IMR-90 (cell line): ENCODE measurements around the gene A4GNT. TPM values are rescaled to one million over a fixed set of nuclear protein-coding genes. Genes with fewer than 3 reads are reported as not detected.

ENCODE experiments used
- ATAC-seq: fragments of 200-7000 bp; cut with Tn5 transposase; 2 replicates; pipeline ENCODE4 v1.9.1; 2020; ENCODE audit warnings: low read depth, mild to moderate bottlenecking, moderate library complexity
- BruUV-seq: library from RNA; stranded (reverse); fragments of 400-500 nt; replicated peaks from 2 replicates; lab custom pipeline; 2021; lab: Mats Ljungman, UMichigan
- CTCF ChIA-PET: fragments of 300-600 bp; formaldehyde crosslinking; extraction: SDS; loops from one replicate; lab custom pipeline; 2021; ENCODE audit warnings: antibody characterized with exemption; lab: Yijun Ruan, JAX
- POLR2A ChIA-PET: fragments of 300-600 bp; sonication (Branson Sonifier 250); formaldehyde crosslinking; loops from one replicate; lab custom pipeline; 2022; ENCODE audit warnings: antibody characterized with exemption; ENCODE audit not compliant: unreplicated experiment; lab: Charles Lee
- DNase-seq: peaks from one replicate; pipeline ENCODE4 v3.0.0; 2013
- H2AFZ ChIP-seq: replicated peaks from 2 replicates; pipeline ENCODE3; 2013; ENCODE audit warnings: low read length, mild to moderate bottlenecking; ENCODE audit not compliant: poor library complexity
- H2AK5ac ChIP-seq: 2 replicates; pipeline ENCODE4 v1.6.1; 2013; ENCODE audit warnings: low read depth, low read length, inconsistent platforms
- H2AK9ac ChIP-seq: replicated peaks from 2 replicates; pipeline ENCODE3; 2013; ENCODE audit warnings: mild to moderate bottlenecking, low read depth, low read length, moderate library complexity; ENCODE audit not compliant: poor library complexity
- H2BK120ac ChIP-seq: 2 replicates; pipeline ENCODE4 v1.6.1; 2013; ENCODE audit warnings: low read depth, low read length, inconsistent platforms
- H2BK15ac ChIP-seq: 3 replicates; pipeline ENCODE4 v1.6.1; 2013; ENCODE audit warnings: low read depth, low read length, inconsistent platforms
- H2BK20ac ChIP-seq: 2 replicates; pipeline ENCODE4 v1.6.1; 2013; ENCODE audit warnings: low read depth, mild to moderate bottlenecking, inconsistent platforms, low read length, moderate library complexity
- H2BK5ac ChIP-seq: 2 replicates; pipeline ENCODE4 v1.6.1; 2013; ENCODE audit warnings: mild to moderate bottlenecking, low read depth, low read length, inconsistent platforms; ENCODE audit not compliant: poor library complexity, severe bottlenecking
- H3K14ac ChIP-seq: replicated peaks from 2 replicates; pipeline ENCODE4 v1.6.1; 2013; ENCODE audit warnings: low read depth, low read length, inconsistent platforms
- H3K18ac ChIP-seq: 2 replicates; pipeline ENCODE4 v1.6.1; 2013; ENCODE audit warnings: low read depth, low read length, control low read depth
- H3K23ac ChIP-seq: 2 replicates; pipeline ENCODE4 v1.6.1; 2013; ENCODE audit warnings: low read depth, low read length, inconsistent platforms
- H3K27ac ChIP-seq: 2 replicates; pipeline ENCODE4 v1.5.1; 2013; ENCODE audit warnings: mild to moderate bottlenecking, control low read depth, low read length; ENCODE audit not compliant: insufficient read depth
- H3K27me3 ChIP-seq: 2 replicates; pipeline ENCODE4 v1.6.1; 2013; ENCODE audit warnings: low read length; ENCODE audit not compliant: control insufficient read depth, insufficient read depth
- H3K36me3 ChIP-seq: 2 replicates; pipeline ENCODE4 v1.6.1; 2013; ENCODE audit warnings: low read length, mixed read lengths; ENCODE audit not compliant: control insufficient read depth, insufficient read depth
- H3K4ac ChIP-seq: 2 replicates; pipeline ENCODE4 v1.6.1; 2013; ENCODE audit warnings: low read depth, low read length, inconsistent platforms
- H3K4me1 ChIP-seq: 2 replicates; pipeline ENCODE4 v1.6.1; 2013; ENCODE audit warnings: low read length, mixed read lengths; ENCODE audit not compliant: control insufficient read depth, insufficient read depth
- H3K4me2 ChIP-seq: 2 replicates; pipeline ENCODE4 v1.6.1; 2013; ENCODE audit warnings: low read depth, mild to moderate bottlenecking, control low read depth, low read length, moderate library complexity
- H3K4me3 ChIP-seq: 2 replicates; pipeline ENCODE4 v1.5.1; 2013; ENCODE audit warnings: low read depth, mild to moderate bottlenecking, control low read depth, low read length, moderate library complexity; ENCODE audit not compliant: insufficient read depth
- H3K56ac ChIP-seq: 2 replicates; pipeline ENCODE4 v1.6.1; 2013; ENCODE audit warnings: low read length, inconsistent platforms; ENCODE audit not compliant: insufficient read depth; ENCODE audit errors: extremely low read depth
- H3K79me1 ChIP-seq, 2 experiments: 2 replicates each; pipeline ENCODE4 v1.6.1; 2013; ENCODE audit warnings: low read length in 2 of 2, inconsistent platforms in 1 of 2, low read depth in 1 of 2
- H3K9ac ChIP-seq: 2 replicates; pipeline ENCODE4 v1.6.1; 2013; ENCODE audit warnings: low read depth, low read length, control low read depth
- H3K9me1 ChIP-seq: 2 replicates; pipeline ENCODE4 v1.6.1; 2013; ENCODE audit warnings: low read length, inconsistent platforms; ENCODE audit not compliant: insufficient read depth
- H3K9me3 ChIP-seq: 2 replicates; pipeline ENCODE4 v1.6.1; 2013; ENCODE audit warnings: low read length; ENCODE audit not compliant: control insufficient read depth, insufficient read depth
- H4K20me1 ChIP-seq: 2 replicates; pipeline ENCODE4 v1.6.1; 2013; ENCODE audit warnings: low read length, inconsistent platforms; ENCODE audit not compliant: insufficient read depth
- H4K5ac ChIP-seq: 2 replicates; pipeline ENCODE4 v1.6.1; 2013; ENCODE audit warnings: mild to moderate bottlenecking, low read depth, low read length, control low read depth
- H4K8ac ChIP-seq, 2 experiments: 2 replicates each; pipeline ENCODE4 v1.6.1; 2013; ENCODE audit warnings: low read depth in 2 of 2, low read length in 2 of 2, control low read depth in 1 of 2, inconsistent platforms in 1 of 2
- H4K91ac ChIP-seq: 2 replicates; pipeline ENCODE4 v1.6.1; 2013; ENCODE audit warnings: low read depth, low read length, inconsistent platforms; ENCODE audit not compliant: insufficient read depth
- MAFK ChIP-seq: IDR thresholded peaks from 2 replicates; pipeline ENCODE4 v1.6.1; 2012; ENCODE audit warnings: low read depth, low read length, improper control_type of control experiment
- RFX5 ChIP-seq: IDR thresholded peaks from 2 replicates; pipeline ENCODE4 v1.8.0; 2012; ENCODE audit warnings: low read depth, mild to moderate bottlenecking, low read length, moderate library complexity
- SMC3 ChIP-seq: fragments of 150-350 bp; IDR thresholded peaks from 2 replicates; pipeline ENCODE4 v1.6.1; 2016; ENCODE audit warnings: low read depth, mild to moderate bottlenecking, antibody characterized with exemption, low read length, moderate library complexity
- WGBS, 2 experiments: methylation state at CpG; one replicate each; pipeline versions ENCODE4 v1.1.5 to v1.1.7; 2013; ENCODE audit warnings: missing lambda C conversion rate in 2 of 2; ENCODE audit not compliant: insufficient read length in 1 of 2; ENCODE audit errors: extremely low coverage in 2 of 2; 5-methylcytosine and 5-hydroxymethylcytosine counted together
- dilution Hi-C: fragments of 300-500 bp; cut with HindIII; formaldehyde crosslinking; loops from one replicate; pipeline ENCODE4 v1.14.3; 2018; ENCODE audit warnings: low sequenced_read_pairs; ENCODE audit not compliant: unreplicated experiment
- in situ Hi-C: fragments of 300-500 bp; cut with MboI; formaldehyde crosslinking; loops from 3 replicates; pipeline ENCODE4 v1.14.3; 2019; ENCODE audit warnings: low sequenced_read_pairs, inconsistent platforms, mixed read lengths
- intact Hi-C: fragments of 100-400 bp; cut with micrococcal nuclease; formaldehyde crosslinking; loops from 2 replicates; pipeline ENCODE4 v1.10.0; 2022
- polyA plus RNA-seq, 3 experiments: library from polyadenylated mRNA; depleted of rRNA; stranded (reverse); fragments of >200 nt; gene quantifications; 2 replicates each; pipeline ENCODE4 v1.2.3, GENCODE V29; 2012; ENCODE audit warnings: low replicate concordance in 1 of 3
- total RNA-seq: library from RNA; depleted of rRNA; stranded (reverse); fragments of >200 nt; gene quantifications from 2 replicates; pipeline ENCODE4 v1.2.3, GENCODE V29; 2012
- TF ChIP-seq, protein P1 (sequence below): conservative IDR thresholded peaks from 2 replicates; pipeline ENCODE4 v1.5.1; 2012; ENCODE audit warnings: mild to moderate bottlenecking, low read depth, low read length, improper control_type of control experiment
- TF ChIP-seq, protein P2 (sequence below): fragments of 150-350 bp; IDR thresholded peaks from 2 replicates; pipeline ENCODE4 v1.6.1; 2017; ENCODE audit warnings: mild to moderate bottlenecking, antibody characterized with exemption, low read length, low read depth
- TF ChIP-seq, protein P3 (sequence below): fragments of 150-350 bp; IDR thresholded peaks from 2 replicates; pipeline ENCODE4 v1.6.1; 2016; ENCODE audit warnings: low read depth, mild to moderate bottlenecking, low read length, moderate library complexity, borderline replicate concordance

Gene A4GNT
- total and polyA plus RNA-seq, 2 of the 4 experiments (the other 2 are of a cell fraction), result not detected

DNA sequence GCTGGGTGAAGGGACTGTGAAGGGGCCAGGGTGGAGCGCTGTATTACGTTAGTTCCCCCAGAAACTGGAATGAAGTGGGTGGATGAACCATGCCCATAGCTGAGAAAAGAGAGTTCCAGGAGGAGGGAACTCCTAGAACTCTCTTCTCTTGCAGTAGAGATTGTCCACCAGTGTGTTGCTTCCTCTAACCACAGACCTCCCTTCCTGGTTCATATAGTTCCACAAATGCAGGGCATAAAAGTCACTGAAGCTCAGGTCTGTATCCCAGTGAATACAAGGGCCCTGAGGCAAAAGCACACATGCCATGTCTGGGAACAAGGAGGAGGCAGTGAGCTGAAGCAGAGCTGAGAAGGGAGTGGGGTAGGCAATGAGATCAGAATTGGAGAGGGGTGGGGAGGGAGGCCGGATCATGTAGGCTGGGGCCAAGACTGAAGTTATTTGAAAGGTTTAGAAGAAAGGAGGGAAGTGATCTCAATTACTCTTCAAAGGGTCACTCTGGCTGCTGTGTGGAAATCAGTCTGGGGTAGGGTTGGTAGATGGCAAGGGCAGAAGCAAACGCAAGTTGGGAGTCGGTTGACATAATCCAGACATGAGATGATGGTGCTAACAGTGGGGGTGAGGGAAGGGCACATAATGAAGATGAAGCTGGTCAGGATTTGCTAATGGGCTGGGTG is 6.5 kb downstream of the A4GNT start:
- DNase-seq (peak; percentile 66), ATAC-seq (peak; percentile 82)
- peak overlapping the region; percentile 94 for H3K18ac ChIP-seq
- H2BK120ac ChIP-seq, result peak overlapping the region; percentile 89
- peak overlapping the region; percentile 27 for H3K9ac ChIP-seq
- H4K91ac ChIP-seq, result peak overlapping the region; percentile 82
- H3K23ac ChIP-seq, result peak overlapping the region; percentile 41
- H2AK5ac ChIP-seq, result peak overlapping the region; percentile 46; the same call in 1 of the 2 replicates
- TF ChIP-seq, protein P1, sequence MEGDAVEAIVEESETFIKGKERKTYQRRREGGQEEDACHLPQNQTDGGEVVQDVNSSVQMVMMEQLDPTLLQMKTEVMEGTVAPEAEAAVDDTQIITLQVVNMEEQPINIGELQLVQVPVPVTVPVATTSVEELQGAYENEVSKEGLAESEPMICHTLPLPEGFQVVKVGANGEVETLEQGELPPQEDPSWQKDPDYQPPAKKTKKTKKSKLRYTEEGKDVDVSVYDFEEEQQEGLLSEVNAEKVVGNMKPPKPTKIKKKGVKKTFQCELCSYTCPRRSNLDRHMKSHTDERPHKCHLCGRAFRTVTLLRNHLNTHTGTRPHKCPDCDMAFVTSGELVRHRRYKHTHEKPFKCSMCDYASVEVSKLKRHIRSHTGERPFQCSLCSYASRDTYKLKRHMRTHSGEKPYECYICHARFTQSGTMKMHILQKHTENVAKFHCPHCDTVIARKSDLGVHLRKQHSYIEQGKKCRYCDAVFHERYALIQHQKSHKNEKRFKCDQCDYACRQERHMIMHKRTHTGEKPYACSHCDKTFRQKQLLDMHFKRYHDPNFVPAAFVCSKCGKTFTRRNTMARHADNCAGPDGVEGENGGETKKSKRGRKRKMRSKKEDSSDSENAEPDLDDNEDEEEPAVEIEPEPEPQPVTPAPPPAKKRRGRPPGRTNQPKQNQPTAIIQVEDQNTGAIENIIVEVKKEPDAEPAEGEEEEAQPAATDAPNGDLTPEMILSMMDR, result no peak
- TF ChIP-seq SMC3 (no peak), RFX5 (no peak), MAFK (no peak)
- TF ChIP-seq, protein P2, sequence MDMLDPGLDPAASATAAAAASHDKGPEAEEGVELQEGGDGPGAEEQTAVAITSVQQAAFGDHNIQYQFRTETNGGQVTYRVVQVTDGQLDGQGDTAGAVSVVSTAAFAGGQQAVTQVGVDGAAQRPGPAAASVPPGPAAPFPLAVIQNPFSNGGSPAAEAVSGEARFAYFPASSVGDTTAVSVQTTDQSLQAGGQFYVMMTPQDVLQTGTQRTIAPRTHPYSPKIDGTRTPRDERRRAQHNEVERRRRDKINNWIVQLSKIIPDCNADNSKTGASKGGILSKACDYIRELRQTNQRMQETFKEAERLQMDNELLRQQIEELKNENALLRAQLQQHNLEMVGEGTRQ, result no peak
- TF ChIP-seq, protein P3, sequence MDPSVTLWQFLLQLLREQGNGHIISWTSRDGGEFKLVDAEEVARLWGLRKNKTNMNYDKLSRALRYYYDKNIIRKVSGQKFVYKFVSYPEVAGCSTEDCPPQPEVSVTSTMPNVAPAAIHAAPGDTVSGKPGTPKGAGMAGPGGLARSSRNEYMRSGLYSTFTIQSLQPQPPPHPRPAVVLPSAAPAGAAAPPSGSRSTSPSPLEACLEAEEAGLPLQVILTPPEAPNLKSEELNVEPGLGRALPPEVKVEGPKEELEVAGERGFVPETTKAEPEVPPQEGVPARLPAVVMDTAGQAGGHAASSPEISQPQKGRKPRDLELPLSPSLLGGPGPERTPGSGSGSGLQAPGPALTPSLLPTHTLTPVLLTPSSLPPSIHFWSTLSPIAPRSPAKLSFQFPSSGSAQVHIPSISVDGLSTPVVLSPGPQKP, result no peak
- peak overlapping the region; percentile 71 to 85 for H4K8ac ChIP-seq
- peak overlapping the region; percentile 86 for H2BK5ac ChIP-seq
- H2AFZ ChIP-seq, result peak overlapping the region; percentile 76
- no peaks in the 10 kb centered on the region; the same call in 1 of the 2 replicates for H3K9me3 ChIP-seq
- H4K5ac ChIP-seq, result peak overlapping the region; percentile 88
- peak overlapping the region; percentile 84 for H3K27ac ChIP-seq
- in situ Hi-C loops, result no loop called here
- no peaks in the 10 kb centered on the region for H3K36me3 ChIP-seq
- H3K4me1 ChIP-seq, result peaks cover 11% of the 10 kb centered on the region
- H4K20me1 ChIP-seq, result no peaks in the 10 kb centered on the region
- 30% methylated on average over 2 of the region's 5 CpGs; no CpG with 5 or more reads in 1 of the 2 experiments for WGBS, 2 experiments
- H3K56ac ChIP-seq, result peak overlapping the region; percentile 13; the same call in 1 of the 2 replicates
- peak overlapping the region; percentile 20; the same call in 1 of the 2 replicates for H3K14ac ChIP-seq
- H3K4me2 ChIP-seq, result peak overlapping the region; percentile 70
- H2BK15ac ChIP-seq, result peak overlapping the region; percentile 81; the same call in 1 of the 3 replicates
- H3K4ac ChIP-seq, result peak overlapping the region; percentile 74
- no peak overlapping the region for H2AK9ac ChIP-seq
- peak overlapping the region; percentile 13 for H2BK20ac ChIP-seq
- CTCF ChIA-PET, result interaction anchor here (1.3 kb wide), 1 partner anchor 12 kb away, joined by 5 read pairs; no protein-coding TSS in a partner anchor
- POLR2A ChIA-PET, result no interaction called here
- no peaks in the 10 kb centered on the region for H3K79me1 ChIP-seq
- intact Hi-C loops, result no loop called here
- peaks cover under 1% of the 10 kb centered on the region for H3K27me3 ChIP-seq
- dilution Hi-C loops, result no loop called here
- BruUV-seq, result no TSS peak
- peaks cover 6% of the 10 kb centered on the region for H3K9me1 ChIP-seq
- H3K4me3 ChIP-seq, result no peak overlapping the region
